ENCODE data around the gene TOM1.

DNA sequence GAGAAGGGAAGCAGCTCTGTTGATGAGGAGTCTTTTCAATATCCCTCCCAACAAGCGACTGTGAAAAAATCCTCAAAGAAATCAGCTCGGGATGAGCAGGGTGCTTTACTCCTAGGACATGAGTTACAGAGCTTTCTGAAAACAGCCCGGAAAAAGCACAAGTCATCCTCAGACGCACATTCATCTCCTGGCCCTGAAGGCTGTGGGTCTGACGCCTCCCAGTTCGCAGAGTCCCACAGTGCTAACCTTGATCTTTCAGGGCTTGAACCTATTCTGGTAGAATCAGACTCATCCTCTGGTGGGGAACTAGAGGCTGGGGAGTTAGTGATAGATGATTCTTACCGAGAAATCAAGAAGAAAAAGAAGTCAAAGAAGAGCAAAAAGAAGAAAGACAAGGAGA is 34.7 kb upstream of the TOM1 start:
- TF ChIP-seq KDM1A (IDR thresholded peaks at IDR 0.05; ENCODE audit: borderline replicate concordance) (no peak), POLR2A (IDR thresholded peaks at IDR 0.05; ENCODE audit: low read depth, low read length) (no peak), ZNF274 (IDR thresholded peaks at IDR 0.05; ENCODE audit: insufficient read depth, insufficient read length) (no peak), CREB1 (IDR thresholded peaks at IDR 0.05; ENCODE audit: low read depth) (no peak), SP1 (IDR thresholded peaks at IDR 0.05; ENCODE audit: low read depth, low read length) (no peak)
- TF ChIP-seq, protein P1, sequence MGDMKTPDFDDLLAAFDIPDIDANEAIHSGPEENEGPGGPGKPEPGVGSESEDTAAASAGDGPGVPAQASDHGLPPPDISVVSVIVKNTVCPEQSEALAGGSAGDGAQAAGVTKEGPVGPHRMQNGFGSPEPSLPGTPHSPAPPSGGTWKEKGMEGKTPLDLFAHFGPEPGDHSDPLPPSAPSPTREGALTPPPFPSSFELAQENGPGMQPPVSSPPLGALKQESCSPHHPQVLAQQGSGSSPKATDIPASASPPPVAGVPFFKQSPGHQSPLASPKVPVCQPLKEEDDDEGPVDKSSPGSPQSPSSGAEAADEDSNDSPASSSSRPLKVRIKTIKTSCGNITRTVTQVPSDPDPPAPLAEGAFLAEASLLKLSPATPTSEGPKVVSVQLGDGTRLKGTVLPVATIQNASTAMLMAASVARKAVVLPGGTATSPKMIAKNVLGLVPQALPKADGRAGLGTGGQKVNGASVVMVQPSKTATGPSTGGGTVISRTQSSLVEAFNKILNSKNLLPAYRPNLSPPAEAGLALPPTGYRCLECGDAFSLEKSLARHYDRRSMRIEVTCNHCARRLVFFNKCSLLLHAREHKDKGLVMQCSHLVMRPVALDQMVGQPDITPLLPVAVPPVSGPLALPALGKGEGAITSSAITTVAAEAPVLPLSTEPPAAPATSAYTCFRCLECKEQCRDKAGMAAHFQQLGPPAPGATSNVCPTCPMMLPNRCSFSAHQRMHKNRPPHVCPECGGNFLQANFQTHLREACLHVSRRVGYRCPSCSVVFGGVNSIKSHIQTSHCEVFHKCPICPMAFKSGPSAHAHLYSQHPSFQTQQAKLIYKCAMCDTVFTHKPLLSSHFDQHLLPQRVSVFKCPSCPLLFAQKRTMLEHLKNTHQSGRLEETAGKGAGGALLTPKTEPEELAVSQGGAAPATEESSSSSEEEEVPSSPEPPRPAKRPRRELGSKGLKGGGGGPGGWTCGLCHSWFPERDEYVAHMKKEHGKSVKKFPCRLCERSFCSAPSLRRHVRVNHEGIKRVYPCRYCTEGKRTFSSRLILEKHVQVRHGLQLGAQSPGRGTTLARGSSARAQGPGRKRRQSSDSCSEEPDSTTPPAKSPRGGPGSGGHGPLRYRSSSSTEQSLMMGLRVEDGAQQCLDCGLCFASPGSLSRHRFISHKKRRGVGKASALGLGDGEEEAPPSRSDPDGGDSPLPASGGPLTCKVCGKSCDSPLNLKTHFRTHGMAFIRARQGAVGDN (IDR thresholded peaks at IDR 0.05) = no peak
- TF ChIP-seq, protein P2, sequence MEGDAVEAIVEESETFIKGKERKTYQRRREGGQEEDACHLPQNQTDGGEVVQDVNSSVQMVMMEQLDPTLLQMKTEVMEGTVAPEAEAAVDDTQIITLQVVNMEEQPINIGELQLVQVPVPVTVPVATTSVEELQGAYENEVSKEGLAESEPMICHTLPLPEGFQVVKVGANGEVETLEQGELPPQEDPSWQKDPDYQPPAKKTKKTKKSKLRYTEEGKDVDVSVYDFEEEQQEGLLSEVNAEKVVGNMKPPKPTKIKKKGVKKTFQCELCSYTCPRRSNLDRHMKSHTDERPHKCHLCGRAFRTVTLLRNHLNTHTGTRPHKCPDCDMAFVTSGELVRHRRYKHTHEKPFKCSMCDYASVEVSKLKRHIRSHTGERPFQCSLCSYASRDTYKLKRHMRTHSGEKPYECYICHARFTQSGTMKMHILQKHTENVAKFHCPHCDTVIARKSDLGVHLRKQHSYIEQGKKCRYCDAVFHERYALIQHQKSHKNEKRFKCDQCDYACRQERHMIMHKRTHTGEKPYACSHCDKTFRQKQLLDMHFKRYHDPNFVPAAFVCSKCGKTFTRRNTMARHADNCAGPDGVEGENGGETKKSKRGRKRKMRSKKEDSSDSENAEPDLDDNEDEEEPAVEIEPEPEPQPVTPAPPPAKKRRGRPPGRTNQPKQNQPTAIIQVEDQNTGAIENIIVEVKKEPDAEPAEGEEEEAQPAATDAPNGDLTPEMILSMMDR (IDR thresholded peaks at IDR 0.05 in 2 of 3, conservative IDR thresholded peaks at IDR 0.05 in 1 of 3; ENCODE audit: control insufficient read depth in 2 of 3, extremely low read depth in 1 of 3, insufficient read depth in 1 of 3, low read depth in 3 of 3, low read length in 3 of 3) = no peak

Data from GM12878 (cell line).